ENCODE results near the gene NAE1.

The NAE1 gene

DNA sequence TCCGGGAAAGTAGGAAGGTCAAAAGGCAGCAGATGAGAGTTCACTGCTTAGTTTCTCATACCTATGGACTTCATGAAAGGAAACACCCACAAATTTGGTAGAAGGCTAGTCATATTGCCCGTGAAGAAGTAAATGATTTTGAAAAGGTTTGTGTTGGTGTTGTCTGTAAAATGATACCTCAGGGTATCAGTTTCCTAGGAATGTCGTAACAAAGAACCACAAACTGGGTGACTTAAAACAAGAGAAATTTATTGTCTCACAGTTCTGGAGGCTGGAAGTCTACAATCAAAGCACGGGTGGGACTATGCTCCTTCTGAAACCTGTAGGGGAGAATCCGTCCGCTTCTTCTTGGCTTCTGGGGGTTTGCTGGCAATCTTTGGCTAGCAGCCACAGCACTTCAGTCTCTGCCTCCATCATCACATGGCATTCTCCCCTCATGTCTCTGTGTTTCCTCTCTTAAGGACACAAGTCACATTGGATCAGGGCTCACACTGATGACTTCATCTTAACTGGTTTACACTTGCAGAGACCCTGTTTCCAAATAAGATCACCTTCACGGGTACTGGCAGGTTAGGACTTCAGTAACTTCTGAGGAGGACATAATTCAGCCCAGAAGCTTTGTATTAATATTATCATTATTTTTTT, 2.0 kb upstream of the NAE1 start:
- Histone ChIP-seq H3K9ac (ENCODE audit: low read depth, low read length, poor library complexity, severe bottlenecking) (no peak overlapping the region), H3K9me2 (replicated peaks; ENCODE audit: low read depth, low read length) (no peaks in the 10 kb centered on the region), H3K4me2 (ENCODE audit: low read depth, low read length, poor library complexity, severe bottlenecking) (no peak overlapping the region), H3K27me3 (ENCODE audit: insufficient read depth, low read length, poor library complexity, severe bottlenecking) (no peaks in the 10 kb centered on the region), H3K4me3 (ENCODE audit: low read length, poor library complexity, severe bottlenecking) (no peak overlapping the region), H2AFZ (ENCODE audit: low read length) (peak overlapping the region; percentile 56; the same call in 1 of the 2 replicates), H4K20me1 (ENCODE audit: insufficient read depth, low read length, poor library complexity, severe bottlenecking) (peaks cover 17% of the 10 kb centered on the region), H3K9me3 (ENCODE audit: insufficient read depth, low read depth, low read length) (no peaks in the 10 kb centered on the region), H3K79me2 (ENCODE audit: insufficient read depth, low read length) (peaks cover 29% of the 10 kb centered on the region), H3F3A (ENCODE audit: low read depth) (no peaks in the 10 kb centered on the region), H3K36me3 (ENCODE audit: insufficient read depth, low read length) (0 out of 2 replicates have a peak, but pooled peaks cover under 1% of the 10 kb centered on the region), H3K4me1 (ENCODE audit: insufficient read depth, low read length, poor library complexity, severe bottlenecking) (peaks cover 24% of the 10 kb centered on the region)
- TF ChIP-seq CTCF (conservative IDR thresholded peaks at IDR 0.05; ENCODE audit: low read length) (no peak), EZH2phosphoT487 (IDR thresholded peaks at IDR 0.05; ENCODE audit: borderline replicate concordance) (no peak)

GRCh38 chr16:66832190-66832589, 1.4 kb upstream of the NAE1 start:
- TF ChIP-seq CTCF (conservative IDR thresholded peaks at IDR 0.05; ENCODE audit: low read length) (no peak), EZH2phosphoT487 (IDR thresholded peaks at IDR 0.05; ENCODE audit: borderline replicate concordance) (no peak)
- Histone ChIP-seq H3K4me1 (ENCODE audit: insufficient read depth, low read length, poor library complexity, severe bottlenecking) (peaks cover 27% of the 10 kb centered on the region), H3K79me2 (ENCODE audit: insufficient read depth, low read length) (peaks cover 35% of the 10 kb centered on the region), H3F3A (ENCODE audit: low read depth) (no peaks in the 10 kb centered on the region), H4K20me1 (ENCODE audit: insufficient read depth, low read length, poor library complexity, severe bottlenecking) (peaks cover 20% of the 10 kb centered on the region), H3K9ac (ENCODE audit: low read depth, low read length, poor library complexity, severe bottlenecking) (no peak overlapping the region), H3K9me3 (ENCODE audit: insufficient read depth, low read depth, low read length) (no peaks in the 10 kb centered on the region), H2AFZ (ENCODE audit: low read length) (no peak overlapping the region), H3K9me2 (replicated peaks; ENCODE audit: low read depth, low read length) (no peaks in the 10 kb centered on the region), H3K4me3 (ENCODE audit: low read length, poor library complexity, severe bottlenecking) (no peak overlapping the region), H3K27me3 (ENCODE audit: insufficient read depth, low read length, poor library complexity, severe bottlenecking) (no peaks in the 10 kb centered on the region), H3K4me2 (ENCODE audit: low read depth, low read length, poor library complexity, severe bottlenecking) (no peak overlapping the region), H3K36me3 (ENCODE audit: insufficient read depth, low read length) (0 out of 2 replicates have a peak, but pooled peaks cover 5% of the 10 kb centered on the region)

GRCh38 chr16:66824006-66824405, 6.8 kb downstream of the NAE1 start:
- H3F3A ChIP-seq (ENCODE audit: low read depth) = no peaks in the 10 kb centered on the region
- no peak for TF ChIP-seq CTCF (conservative IDR thresholded peaks at IDR 0.05; ENCODE audit: low read length)
- TF ChIP-seq EZH2phosphoT487 (IDR thresholded peaks at IDR 0.05; ENCODE audit: borderline replicate concordance) = no peak
- H3K9ac ChIP-seq (ENCODE audit: low read depth, low read length, poor library complexity, severe bottlenecking) = no peak overlapping the region
- no peaks in the 10 kb centered on the region for H3K9me2 ChIP-seq (replicated peaks; ENCODE audit: low read depth, low read length)
- H3K9me3 ChIP-seq (ENCODE audit: insufficient read depth, low read depth, low read length) = no peaks in the 10 kb centered on the region
- H3K27me3 ChIP-seq (ENCODE audit: insufficient read depth, low read length, poor library complexity, severe bottlenecking) = no peaks in the 10 kb centered on the region
- no peak overlapping the region for H2AFZ ChIP-seq (ENCODE audit: low read length)
- peaks cover 62% of the 10 kb centered on the region for H3K79me2 ChIP-seq (ENCODE audit: insufficient read depth, low read length)
- peak overlapping the region; percentile 58 for H3K4me2 ChIP-seq (ENCODE audit: low read depth, low read length, poor library complexity, severe bottlenecking)
- H4K20me1 ChIP-seq (ENCODE audit: insufficient read depth, low read length, poor library complexity, severe bottlenecking) = peaks cover 42% of the 10 kb centered on the region
- H3K4me1 ChIP-seq (ENCODE audit: insufficient read depth, low read length, poor library complexity, severe bottlenecking) = peaks cover 32% of the 10 kb centered on the region
- peaks cover 53% of the 10 kb centered on the region for H3K36me3 ChIP-seq (ENCODE audit: insufficient read depth, low read length)
- H3K4me3 ChIP-seq (ENCODE audit: low read length, poor library complexity, severe bottlenecking) = no peak overlapping the region
